Measurements from ENCODE around the gene ATXN10.

ATXN10 gene

GRCh38 chr22:45866126-45866645 is 194.6 kb downstream of the ATXN10 start:
- DNase-seq = no peak

GRCh38 chr22:45866646-45867117 is 195.0 kb downstream of the ATXN10 start:
- DNase-seq = no peak

- DNase-seq = no peak
Measured at GRCh38 chr22:45867118-45867905, 195.7 kb downstream of the ATXN10 start.

DNA sequence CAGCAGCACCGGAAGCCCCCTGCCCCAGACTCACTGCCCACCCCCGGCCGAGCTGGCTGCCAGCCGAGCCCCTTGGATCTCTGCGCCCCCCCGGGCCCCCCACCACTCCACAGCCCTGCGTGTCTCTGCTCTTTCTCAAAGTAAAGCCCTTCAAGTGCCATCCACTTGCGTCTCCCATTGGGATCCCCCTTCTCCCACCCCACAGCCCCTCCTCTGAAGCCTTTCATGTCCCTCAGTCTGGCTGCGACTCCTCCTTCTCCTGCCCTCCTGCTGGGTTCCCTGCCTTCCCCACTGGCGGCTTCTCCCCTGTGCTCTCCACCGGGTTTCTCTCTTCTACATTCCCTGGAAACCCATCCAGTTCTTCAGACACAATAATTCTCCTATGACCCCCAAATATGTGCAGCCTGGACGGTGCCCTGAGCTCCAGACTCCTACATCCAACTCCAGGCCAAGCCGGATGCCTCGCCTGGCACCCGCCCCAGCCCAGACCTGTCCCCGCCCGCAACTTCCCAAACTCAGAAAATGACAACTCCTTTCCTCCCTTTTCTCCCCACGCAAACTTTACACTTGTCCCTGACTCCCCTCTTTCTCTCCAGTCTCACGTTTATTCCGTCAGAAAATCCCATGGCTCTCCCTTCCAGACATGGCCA is 196.4 kb downstream of the ATXN10 start:
- no peak for DNase-seq

GRCh38 chr22:45868571-45869339 is 197.1 kb downstream of the ATXN10 start:
- DNase-seq = no peak

DNA sequence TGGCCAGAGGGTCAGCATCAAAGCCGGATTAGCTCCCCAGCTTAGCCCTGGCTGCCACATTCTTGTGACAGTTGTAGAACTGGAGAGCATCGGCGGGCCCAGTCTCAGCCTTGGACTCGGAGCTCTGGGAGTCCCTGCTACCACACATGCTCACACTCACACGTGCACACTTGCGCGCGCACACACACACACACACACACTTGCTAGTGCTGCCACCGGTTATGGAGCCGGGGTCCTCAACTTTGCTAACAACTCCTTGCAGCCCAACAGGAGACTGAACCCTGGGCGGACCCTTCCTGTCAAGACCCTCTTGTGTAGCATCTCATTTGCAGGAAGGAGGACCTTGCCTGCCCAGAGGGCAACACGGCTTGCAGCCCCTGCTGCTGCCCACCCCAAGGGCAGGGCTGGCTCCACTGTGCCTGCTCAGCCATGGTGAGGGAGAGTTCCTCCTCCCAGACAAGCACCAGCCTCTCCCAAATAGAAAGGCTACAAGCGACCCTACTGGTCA is 197.8 kb downstream of the ATXN10 start:
- no peak for DNase-seq

- DNase-seq = no peak
Measured at GRCh38 chr22:45870011-45870410, 198.4 kb downstream of the ATXN10 start.

DNA sequence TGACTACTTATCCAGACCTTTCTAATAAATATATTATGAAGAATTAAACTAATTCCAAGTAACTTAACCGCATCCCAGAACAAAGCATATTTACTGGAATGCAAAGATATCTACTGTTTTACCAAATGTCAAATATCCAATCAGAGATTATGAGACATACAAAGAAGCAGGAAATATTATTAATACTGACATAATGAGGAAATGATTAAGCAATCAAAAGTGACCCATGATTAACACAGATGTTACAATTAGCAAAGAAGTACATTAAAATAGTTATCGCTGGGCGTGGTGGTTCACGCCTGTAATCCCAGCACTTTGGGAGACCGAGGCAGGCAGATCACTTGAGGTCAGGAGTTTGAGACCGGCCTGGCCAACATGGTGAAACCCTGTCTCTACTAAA is 200.1 kb downstream of the ATXN10 start:
- DNase-seq = no peak

DNA sequence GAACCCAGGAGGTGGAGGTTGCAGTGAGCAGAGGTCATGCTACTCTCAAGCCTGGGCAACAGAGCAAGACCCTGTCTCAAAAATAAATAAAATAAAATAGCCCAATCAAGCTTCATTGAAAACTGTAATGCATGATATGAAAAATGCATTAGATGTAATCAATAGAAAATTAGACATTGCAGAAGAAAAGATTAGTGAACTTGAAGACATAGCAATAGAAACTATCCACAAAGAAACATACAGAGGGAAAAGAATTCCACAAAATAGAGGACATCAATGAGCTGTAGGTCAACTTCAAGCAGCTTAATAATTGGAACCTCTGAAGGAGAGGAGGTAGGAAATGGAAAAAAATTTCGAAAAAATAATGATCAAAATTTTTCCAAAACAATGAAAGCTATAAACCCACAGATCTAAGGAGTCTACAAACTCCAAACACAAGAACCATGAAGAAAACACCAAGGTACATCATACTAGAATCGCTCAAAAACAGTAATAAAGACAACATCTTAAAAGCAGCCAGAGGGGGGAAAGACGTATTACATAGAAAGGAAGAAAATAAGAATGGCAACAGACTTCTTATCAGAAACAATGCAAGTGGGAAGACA is 201.1 kb downstream of the ATXN10 start:
- no peak for DNase-seq

DNA sequence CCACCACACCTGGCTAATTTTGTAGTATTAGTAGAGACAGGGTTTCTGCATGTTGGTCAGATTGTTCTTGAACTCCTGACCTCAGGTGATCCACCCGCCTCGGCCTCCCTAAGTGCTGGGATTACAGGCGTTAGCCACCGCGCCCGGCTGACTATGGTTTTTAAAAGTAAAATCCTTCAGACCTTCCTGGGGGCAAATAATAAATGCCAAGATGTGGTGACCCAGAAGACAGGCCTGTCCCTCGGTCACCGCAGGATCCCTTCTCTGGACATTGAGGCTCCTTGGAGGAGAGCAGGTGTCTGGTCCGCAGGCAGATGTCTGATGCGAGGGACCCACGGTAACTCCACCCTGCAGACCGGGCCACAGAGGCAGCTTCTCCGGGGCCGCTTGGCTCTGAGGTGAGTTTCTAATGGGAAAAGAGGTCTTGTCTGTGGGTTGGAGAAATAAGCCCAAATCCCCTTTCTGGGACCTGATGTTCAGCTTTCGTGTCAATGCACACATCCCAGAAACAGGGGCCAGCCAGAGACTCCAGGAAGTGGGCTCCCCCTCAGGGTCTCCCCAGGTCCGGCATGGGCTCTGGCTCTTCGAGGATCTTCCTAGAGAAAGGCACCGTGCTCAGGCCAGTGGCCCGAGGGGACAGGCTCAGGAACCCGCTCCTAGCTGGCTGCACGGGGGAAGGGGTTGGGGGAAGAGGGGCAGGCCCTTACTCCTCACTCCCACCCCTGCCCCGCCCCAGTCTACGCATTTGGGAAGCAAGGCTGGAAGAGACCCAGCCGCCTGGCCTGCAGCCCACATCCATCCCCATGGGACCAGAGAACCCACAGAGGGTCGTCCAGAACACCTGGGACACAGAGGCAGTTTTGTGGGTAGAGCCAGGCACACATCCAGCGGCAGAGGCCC is 204.8 kb downstream of the ATXN10 start:
- DNase-seq = no peak

GRCh38 chr22:45877036-45877380 is 205.4 kb downstream of the ATXN10 start:
- no peak for DNase-seq

DNA sequence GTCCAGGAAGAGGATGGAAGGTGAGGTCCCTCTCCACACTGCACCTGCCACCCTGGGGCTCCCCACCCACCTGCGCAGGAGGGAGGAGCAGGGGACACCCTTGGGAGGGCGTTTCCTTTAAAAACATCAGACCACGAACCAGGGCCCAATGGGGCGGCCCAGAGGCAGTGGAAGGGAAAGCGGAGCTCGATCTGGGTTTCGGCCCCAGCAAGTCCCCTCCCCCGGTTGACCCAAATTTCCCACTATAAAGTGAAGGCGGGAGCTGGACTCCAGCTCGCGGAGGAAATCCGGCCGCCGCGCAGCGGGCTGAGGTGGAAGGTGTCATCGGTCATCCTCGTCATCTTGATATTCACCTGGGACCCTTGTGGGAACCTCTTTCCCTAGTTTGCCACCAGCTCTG is 206.0 kb downstream of the ATXN10 start:
- no peak for DNase-seq

GRCh38 chr22:45878051-45878781 is 206.6 kb downstream of the ATXN10 start:
- no peak for DNase-seq

DNA sequence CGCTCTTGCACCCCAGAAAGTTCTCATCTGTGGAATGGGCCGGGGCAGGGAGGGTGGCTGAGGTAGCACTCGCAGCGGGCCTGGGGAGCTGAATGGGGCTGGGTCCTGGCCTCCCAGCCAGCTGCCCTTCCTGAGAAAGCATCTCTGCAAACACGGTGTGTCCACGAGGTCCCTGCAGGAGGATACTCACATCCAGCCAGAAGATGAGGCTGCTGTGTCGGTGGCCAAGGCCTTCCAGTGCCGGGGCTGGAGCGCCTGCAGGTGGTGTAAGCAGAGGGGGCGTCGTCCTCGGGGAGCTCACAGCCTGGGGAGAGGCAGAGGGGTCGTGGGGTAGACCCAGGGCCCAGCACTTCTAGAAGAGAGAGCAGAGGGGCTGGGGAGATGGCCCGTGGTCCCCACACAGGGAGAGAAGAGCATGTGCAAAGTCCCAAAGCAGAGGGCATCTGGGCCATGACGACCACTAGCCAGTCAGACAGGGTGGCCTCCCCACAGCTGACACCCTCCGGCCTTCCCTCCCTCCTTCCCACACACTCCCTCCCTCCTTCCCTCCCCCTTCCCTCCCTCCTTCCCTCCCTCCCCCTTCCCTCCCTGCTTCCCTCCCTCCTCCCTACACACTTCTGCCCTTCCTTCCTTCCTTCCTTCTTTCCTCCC is 207.4 kb downstream of the ATXN10 start:
- DNase-seq = no peak

- no peak for DNase-seq
Measured at GRCh38 chr22:45879552-45879949, 207.9 kb downstream of the ATXN10 start.

- DNase-seq = no peak
Measured at GRCh38 chr22:45880091-45880715, 208.6 kb downstream of the ATXN10 start.

DNA sequence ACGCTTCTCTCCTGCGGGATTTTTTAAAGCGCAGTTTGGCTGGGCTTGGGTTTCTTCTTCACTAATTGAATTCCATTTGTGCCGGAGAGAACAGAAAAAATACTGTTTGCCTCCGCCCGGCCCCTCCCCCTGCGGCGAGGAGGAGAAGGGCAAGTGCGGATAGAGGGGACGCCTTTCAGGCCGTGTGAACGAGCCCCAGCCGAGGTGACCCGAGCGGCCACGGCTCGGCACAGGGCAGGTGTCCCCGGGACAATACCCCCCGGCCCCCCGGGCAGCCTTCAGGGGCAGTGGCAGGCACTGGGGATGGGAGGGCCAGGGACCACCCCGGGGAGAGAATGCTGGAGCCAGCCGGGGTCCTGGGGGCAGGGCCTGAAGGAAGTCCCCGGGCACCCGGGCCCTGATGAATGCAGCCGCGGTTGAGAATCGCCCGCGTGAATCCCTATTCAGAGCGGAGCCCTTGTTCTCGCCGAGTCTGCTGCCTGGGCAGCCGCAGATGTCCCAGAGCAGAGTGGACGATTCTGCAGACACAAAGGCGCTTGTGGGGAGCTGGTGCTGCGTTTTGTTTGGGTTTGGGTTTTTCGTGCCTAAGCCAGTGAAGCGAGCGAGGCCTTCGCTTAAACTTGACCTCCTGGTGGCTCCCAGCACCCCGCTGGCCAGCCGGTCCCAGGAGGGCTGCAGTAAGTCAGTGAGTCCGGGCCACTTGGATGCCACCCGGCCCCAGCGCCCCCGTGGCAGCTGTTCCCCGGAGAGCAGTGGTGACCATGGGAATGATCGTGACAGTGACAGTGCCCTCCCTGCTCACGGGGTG is 209.3 kb downstream of the ATXN10 start:
- no peak for DNase-seq

DNA sequence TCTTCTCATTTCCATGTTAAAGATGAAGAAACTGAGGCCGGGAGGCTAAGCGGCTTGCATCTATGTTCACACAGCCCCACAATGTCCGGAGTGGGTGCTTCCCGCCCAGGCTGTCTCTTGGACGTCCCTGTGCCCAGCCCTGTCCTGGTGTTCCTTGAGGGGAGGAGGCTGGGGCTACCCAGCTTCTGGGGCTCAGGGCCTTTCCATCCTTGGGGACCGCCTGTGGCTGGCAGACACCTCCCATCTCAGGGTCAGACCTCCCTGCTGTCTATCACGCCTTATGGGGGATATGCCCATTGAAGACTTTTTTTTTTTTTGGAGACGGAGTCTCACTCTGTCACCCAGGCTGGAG is 209.9 kb downstream of the ATXN10 start:
- DNase-seq = no peak
